BJ (cell line): ENCODE results near the gene TSPAN5. TPM values are rescaled to one million over a fixed set of nuclear protein-coding genes. Genes with fewer than 3 reads are reported as not detected.

Experiments used
- CTCF ChIA-PET: fragments of 350-600 bp; formaldehyde crosslinking; extraction: SDS; loops from one replicate; lab custom pipeline; 2021; ENCODE audit warnings: antibody characterized with exemption, inconsistent platforms; lab: Yijun Ruan, JAX
- POLR2A ChIA-PET: fragments of 300-600 bp; sonication (Branson Sonifier 250); formaldehyde crosslinking; extraction: SDS; loops from one replicate; lab custom pipeline; 2021; ENCODE audit warnings: antibody characterized with exemption; lab: Charles Lee
- DNase-seq: peaks from one replicate; pipeline ENCODE4 v3.0.0-alpha.2; 2011; ENCODE audit warnings: low read depth
- H3K27me3 ChIP-seq: 2 replicates; pipeline ENCODE4 v1.6.0; 2011; ENCODE audit warnings: low read length; ENCODE audit not compliant: control insufficient read depth, insufficient read depth
- H3K36me3 ChIP-seq: 2 replicates; pipeline ENCODE4 v1.5.1; 2011; ENCODE audit warnings: low read length; ENCODE audit not compliant: control insufficient read depth, insufficient read depth
- H3K4me3 ChIP-seq: 2 replicates; pipeline ENCODE4 v1.5.1; 2011; ENCODE audit warnings: low read depth, mild to moderate bottlenecking, control low read depth, low read length
- polyA plus RNA-seq: library from polyadenylated mRNA; depleted of rRNA; stranded (reverse); fragments of >200 nt; gene quantifications from 2 replicates; pipeline ENCODE4 v1.2.3, GENCODE V29; 2011
- TF ChIP-seq, protein P1 (sequence below): IDR thresholded peaks from 2 replicates; pipeline ENCODE4 v1.5.1; 2011; ENCODE audit warnings: low read depth, mild to moderate bottlenecking, control low read depth, inconsistent platforms, low read length, moderate library complexity; ENCODE audit not compliant: insufficient read depth

TSPAN5 gene
- polyA plus RNA-seq, 1 experiment: 74.5 TPM

DNA sequence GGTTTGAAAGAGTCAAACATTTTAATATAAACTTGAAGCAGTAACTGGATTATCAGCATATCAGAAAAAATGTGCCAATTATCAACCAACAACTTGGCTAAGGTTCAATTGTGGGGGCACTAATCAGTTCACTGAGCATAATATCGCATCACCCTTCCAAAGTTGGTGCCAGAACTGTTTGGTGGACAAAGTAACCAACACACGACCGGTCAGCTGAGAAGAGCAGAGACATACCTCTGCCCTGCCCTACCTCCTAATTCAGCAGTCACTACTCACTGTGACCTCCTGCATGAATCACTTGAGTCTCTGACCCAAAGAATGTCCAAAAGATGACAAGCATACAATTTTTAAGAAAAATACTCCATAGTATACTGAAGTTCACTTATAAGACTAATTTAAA is 53.2 kb downstream of the TSPAN5 start:
- H3K36me3 ChIP-seq: no peaks in the 10 kb centered on the region
- ChIA-PET POLR2A (no interaction called here), CTCF (no interaction called here)
- DNase-seq: no peak
- H3K27me3 ChIP-seq: no peaks in the 10 kb centered on the region
- TF ChIP-seq, protein P1, sequence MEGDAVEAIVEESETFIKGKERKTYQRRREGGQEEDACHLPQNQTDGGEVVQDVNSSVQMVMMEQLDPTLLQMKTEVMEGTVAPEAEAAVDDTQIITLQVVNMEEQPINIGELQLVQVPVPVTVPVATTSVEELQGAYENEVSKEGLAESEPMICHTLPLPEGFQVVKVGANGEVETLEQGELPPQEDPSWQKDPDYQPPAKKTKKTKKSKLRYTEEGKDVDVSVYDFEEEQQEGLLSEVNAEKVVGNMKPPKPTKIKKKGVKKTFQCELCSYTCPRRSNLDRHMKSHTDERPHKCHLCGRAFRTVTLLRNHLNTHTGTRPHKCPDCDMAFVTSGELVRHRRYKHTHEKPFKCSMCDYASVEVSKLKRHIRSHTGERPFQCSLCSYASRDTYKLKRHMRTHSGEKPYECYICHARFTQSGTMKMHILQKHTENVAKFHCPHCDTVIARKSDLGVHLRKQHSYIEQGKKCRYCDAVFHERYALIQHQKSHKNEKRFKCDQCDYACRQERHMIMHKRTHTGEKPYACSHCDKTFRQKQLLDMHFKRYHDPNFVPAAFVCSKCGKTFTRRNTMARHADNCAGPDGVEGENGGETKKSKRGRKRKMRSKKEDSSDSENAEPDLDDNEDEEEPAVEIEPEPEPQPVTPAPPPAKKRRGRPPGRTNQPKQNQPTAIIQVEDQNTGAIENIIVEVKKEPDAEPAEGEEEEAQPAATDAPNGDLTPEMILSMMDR: no peak
- H3K4me3 ChIP-seq: no peak overlapping the region

DNA sequence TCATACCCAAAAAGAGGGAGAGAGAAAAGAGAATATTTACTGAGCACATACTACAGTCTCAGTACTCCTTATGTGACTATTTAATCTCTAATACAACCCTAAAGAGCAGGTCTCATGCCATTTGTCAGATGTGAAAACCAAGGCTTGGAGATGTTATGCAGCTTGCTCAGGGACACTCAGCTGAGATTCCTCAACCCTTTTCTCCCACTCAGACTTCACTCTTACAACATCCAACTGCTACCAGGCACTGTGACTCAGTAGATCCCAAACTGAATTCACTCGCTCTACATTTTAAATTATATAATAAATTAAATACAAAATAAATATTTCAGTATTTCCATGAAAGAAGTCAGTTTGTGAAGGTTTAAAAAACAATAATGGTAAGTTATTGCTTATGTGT is 53.7 kb downstream of the TSPAN5 start:
- CTCF ChIA-PET: no interaction called here
- DNase-seq: no peak
- POLR2A ChIA-PET: no interaction called here
- Histone ChIP-seq H3K4me3 (no peak overlapping the region), H3K36me3 (no peaks in the 10 kb centered on the region), H3K27me3 (no peaks in the 10 kb centered on the region)
- TF ChIP-seq, protein P1: no peak

DNA sequence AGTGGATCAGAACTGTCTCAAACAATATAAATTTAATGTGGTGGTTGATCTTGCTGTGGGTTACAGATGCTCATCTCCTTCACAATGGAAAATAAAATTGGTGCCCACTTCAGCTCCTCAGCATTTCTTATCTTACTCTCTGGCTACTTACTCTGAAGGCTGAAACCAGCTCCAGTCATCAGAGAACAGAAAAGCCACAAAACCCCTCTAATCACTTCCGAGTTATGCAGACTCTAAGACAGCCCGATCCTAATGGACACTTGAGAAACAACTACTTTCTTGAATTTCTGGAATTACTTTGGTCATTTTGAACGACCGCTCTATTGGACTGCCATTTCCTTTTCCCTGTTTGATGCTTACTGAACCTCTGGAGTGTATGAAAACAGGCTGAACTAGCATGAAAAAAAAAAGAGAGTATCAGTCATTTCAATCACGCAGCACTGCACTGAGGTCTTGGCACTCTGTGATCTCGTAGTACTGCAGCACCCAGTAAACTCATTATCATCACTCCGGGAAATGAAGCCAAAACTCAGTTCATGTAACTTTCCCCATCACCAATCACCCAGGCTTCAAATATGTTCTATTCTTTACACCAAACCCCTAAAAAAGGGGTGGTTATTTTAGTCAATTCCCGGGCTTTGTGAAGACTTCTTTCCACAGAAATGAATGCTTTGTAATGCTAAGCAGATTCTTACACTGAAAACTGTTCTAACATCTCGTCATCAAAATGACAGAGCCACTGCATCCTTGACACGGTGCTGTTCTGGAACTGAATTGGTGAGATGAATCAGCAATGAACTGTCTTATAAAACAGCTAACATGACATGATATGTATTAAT is 54.5 kb downstream of the TSPAN5 start:
- DNase-seq: no peak
- Histone ChIP-seq H3K27me3 (no peaks in the 10 kb centered on the region), H3K36me3 (no peaks in the 10 kb centered on the region), H3K4me3 (no peak overlapping the region)
- ChIA-PET CTCF (interaction anchor here (1.7 kb wide), 1 partner anchor 14 kb away, joined by 4 read pairs; no protein-coding TSS in a partner anchor), POLR2A (no interaction called here)
- TF ChIP-seq, protein P1: no peak

DNA sequence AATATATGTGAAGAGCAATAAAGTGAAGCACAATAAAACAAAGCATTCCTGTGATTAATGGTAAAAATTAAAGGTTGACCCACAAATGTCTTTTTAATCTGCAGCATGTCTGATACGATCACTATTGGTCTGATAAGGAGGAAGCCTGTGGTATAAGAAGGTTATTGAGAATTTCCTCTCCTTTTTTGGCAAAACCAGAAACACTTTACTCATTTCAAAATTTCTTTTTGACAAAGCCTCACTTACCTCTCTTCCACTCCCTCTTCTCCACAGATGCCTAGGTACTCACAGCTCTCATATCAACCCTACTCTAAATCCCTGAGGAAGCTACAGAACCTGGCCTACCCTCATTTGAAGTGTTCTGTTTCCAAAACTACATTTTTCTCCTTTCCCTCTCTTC is 56.1 kb downstream of the TSPAN5 start:
- POLR2A ChIA-PET: no interaction called here
- DNase-seq: no peak
- TF ChIP-seq, protein P1: no peak
- Histone ChIP-seq H3K27me3 (no peaks in the 10 kb centered on the region), H3K36me3 (no peaks in the 10 kb centered on the region), H3K4me3 (no peak overlapping the region)
- CTCF ChIA-PET: interaction anchor here (1.6 to 1.7 kb wide), 2 partner anchors 12 to 109 kb away, joined by 4 to 5 read pairs; no protein-coding TSS in a partner anchor

DNA sequence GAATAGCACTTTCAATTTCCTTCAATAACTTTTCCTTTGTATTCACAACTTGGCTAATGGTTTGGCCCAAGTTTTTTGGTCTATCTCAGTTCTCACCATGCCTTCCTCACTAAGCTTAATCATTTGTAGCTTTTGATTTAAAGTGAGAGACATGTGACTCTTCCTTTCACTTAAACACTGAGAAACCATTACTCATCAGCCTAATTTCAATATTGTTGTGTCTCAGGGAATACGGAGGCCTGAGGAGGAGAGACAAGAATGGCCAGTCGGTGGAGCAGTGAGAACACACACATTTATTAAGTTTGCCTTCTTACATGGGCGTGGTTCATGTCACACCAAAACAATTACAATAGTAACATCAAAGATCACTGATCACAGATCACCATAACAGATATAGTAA is 56.7 kb downstream of the TSPAN5 start:
- no peak for DNase-seq
- Histone ChIP-seq H3K36me3 (no peaks in the 10 kb centered on the region), H3K27me3 (no peaks in the 10 kb centered on the region), H3K4me3 (no peak overlapping the region)
- TF ChIP-seq, protein P1: no peak
- CTCF ChIA-PET: interaction anchor here (1.6 kb wide), 1 partner anchor 109 kb away, joined by 5 read pairs; no protein-coding TSS in a partner anchor
- POLR2A ChIA-PET: no interaction called here
